Psoas muscle (tissue), 8 donors: ENCODE measurements around the gene EDIL3. TPM values are rescaled to one million over a fixed set of nuclear protein-coding genes. Genes with fewer than 3 reads are reported as not detected.

ENCODE experiments used
- ATAC-seq, 4 donors: fragments of 200-7000 bp; cut with Tn5 transposase; one replicate each; pipeline ENCODE4 v1.9.1; 2020; ENCODE audit warnings: moderate library complexity in 3 of 4, mild to moderate bottlenecking in 2 of 4
- DNase-seq, 2 donors: peaks; one replicate each; pipeline ENCODE4 v3.0.0-alpha.2; 2020
- H3K27ac ChIP-seq: fragments of 200-600 bp; one replicate; pipeline ENCODE4 v1.8.0; 2022
- H3K27me3 ChIP-seq, 3 donors: fragments of 200-600 bp in 1 of 3; one replicate each; pipeline versions ENCODE4 v1.6.1 to v1.8.0; 2013 to 2022; ENCODE audit warnings: low read length in 2 of 3, mild to moderate bottlenecking in 2 of 3, moderate library complexity in 1 of 3; ENCODE audit not compliant: insufficient read depth in 3 of 3
- H3K36me3 ChIP-seq, 2 donors: fragments of 200-600 bp in 1 of 2; one replicate each; pipeline versions ENCODE4 v1.6.1 to v1.8.0; 2013 to 2022; ENCODE audit warnings: low read depth in 1 of 2, mild to moderate bottlenecking in 1 of 2, moderate library complexity in 1 of 2; ENCODE audit not compliant: insufficient read depth in 1 of 2
- H3K4me1 ChIP-seq: fragments of 200-600 bp; one replicate; pipeline ENCODE4 v1.8.0; 2022
- H3K4me3 ChIP-seq: fragments of 200-600 bp; one replicate; pipeline ENCODE4 v1.8.0; 2022; ENCODE audit warnings: mild to moderate bottlenecking
- H3K9me3 ChIP-seq: fragments of 200-600 bp; one replicate; pipeline ENCODE4 v1.8.0; 2022
- CTCF ChIP-seq: fragments of 200-600 bp; IDR thresholded peaks from one replicate; pipeline ENCODE4 v1.8.0; 2022; ENCODE audit warnings: antibody characterized with exemption
- WGBS, 3 donors: extraction: QIAGEN DNeasy Blood & Tissue Kit; methylation state at CpG; one replicate each; pipeline versions ENCODE4 v1.1.6 to v1.1.7; 2013; 5-methylcytosine and 5-hydroxymethylcytosine counted together
- intact Hi-C, 2 donors: fragments of 100-400 bp; cut with DNase I; formaldehyde crosslinking; loops; one replicate each; pipeline versions ENCODE4 v1.11.0 to v1.14.2; 2022
- polyA plus RNA-seq, 3 donors: library from polyadenylated mRNA; stranded (reverse); fragments of 200-250 nt; gene quantifications; one replicate each; pipeline ENCODE4 v1.2.3, GENCODE V29; 2013
- total RNA-seq, 4 donors: library from RNA; stranded (reverse); fragmentation: NEBNext Ultra II Directional in 2 of 4; extraction: Animal tissue kit (Norgen Biotek cat#: 25700) in 2 of 4; gene quantifications; one replicate each; pipeline versions ENCODE4 v1.2.1 to v1.2.4, GENCODE V29; 2021 to 2023
- donor health status: healthy with polysubstance abuse.
- donor health status: DM: no; HTN: no; CAD: no; lungs with moderate emphysema.
- donor health status: Bipolar disorder and iron deficiency.
- donor health status: healthy.
- donor health status: DM: yes; HTN: yes; CAD: no.
- donor health status: DM: no; HTN: no; CAD: no.
- donor health status: DM: no; HTN: no; CAD: no.
- donor health status: DM: yes; HTN: yes; CAD: no.

EDIL3 gene
- total and polyA plus RNA-seq, 7 donors = 0.11 to 0.91 (median 0.34) TPM

DNA sequence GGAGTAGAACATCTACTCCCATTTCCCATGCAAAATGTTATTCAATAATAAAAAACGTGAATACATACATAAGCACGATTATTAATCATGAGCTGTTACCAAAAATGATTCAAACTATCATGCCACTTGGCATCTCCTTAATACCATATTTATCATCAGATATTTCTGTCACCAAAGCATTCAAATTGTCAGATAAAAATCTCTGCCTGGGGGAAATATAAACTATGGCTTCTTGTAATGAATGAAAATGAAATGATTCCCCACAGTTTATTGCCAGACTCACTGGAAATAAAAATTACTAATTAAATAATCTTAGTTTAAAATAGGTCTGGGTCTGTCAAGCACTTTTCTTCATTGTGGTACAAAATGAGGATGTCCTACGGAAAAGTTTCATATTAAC lies 265.4 kb downstream of the EDIL3 start:
- no peak for ATAC-seq
- WGBS, 3 donors = 83 to 84% (median 84%) methylated on average over 3 of the region's 3 CpGs
- Histone ChIP-seq H3K9me3 (no peaks in the 10 kb centered on the region), H3K27ac (no peak overlapping the region), H3K4me1 (no peaks in the 10 kb centered on the region), H3K36me3 (no peaks in the 10 kb centered on the region), H3K4me3 (no peak overlapping the region), H3K27me3 (no peaks in the 10 kb centered on the region)
- DNase-seq = no peak
- intact Hi-C loops = no loop called here
- TF ChIP-seq CTCF = no peak

GRCh38 chr5:84118551-84118950 lies 266.1 kb downstream of the EDIL3 start:
- H3K9me3 ChIP-seq = no peaks in the 10 kb centered on the region
- H3K4me3 ChIP-seq = no peak overlapping the region
- H3K27ac ChIP-seq = no peak overlapping the region
- intact Hi-C loops = no loop called here
- no peaks in the 10 kb centered on the region for H3K4me1 ChIP-seq
- no peak for TF ChIP-seq CTCF
- DNase-seq = no peak
- WGBS, 3 donors = 31 to 34% (median 33%) methylated on average over 2 of the region's 2 CpGs
- no peaks in the 10 kb centered on the region for H3K27me3 ChIP-seq
- no peak for ATAC-seq
- H3K36me3 ChIP-seq = no peaks in the 10 kb centered on the region

GRCh38 chr5:84115727-84116126 lies 269.0 kb downstream of the EDIL3 start:
- WGBS, 3 donors = 61 to 81% (median 64%) methylated on average over 1 of the region's 1 CpG
- no peak for TF ChIP-seq CTCF
- Histone ChIP-seq H3K4me3 (no peak overlapping the region), H3K4me1 (no peaks in the 10 kb centered on the region), H3K36me3 (no peaks in the 10 kb centered on the region), H3K9me3 (no peaks in the 10 kb centered on the region), H3K27me3 (no peaks in the 10 kb centered on the region), H3K27ac (no peak overlapping the region)
- ATAC-seq = no peak
- DNase-seq = no peak
- intact Hi-C loops = no loop called here

DNA sequence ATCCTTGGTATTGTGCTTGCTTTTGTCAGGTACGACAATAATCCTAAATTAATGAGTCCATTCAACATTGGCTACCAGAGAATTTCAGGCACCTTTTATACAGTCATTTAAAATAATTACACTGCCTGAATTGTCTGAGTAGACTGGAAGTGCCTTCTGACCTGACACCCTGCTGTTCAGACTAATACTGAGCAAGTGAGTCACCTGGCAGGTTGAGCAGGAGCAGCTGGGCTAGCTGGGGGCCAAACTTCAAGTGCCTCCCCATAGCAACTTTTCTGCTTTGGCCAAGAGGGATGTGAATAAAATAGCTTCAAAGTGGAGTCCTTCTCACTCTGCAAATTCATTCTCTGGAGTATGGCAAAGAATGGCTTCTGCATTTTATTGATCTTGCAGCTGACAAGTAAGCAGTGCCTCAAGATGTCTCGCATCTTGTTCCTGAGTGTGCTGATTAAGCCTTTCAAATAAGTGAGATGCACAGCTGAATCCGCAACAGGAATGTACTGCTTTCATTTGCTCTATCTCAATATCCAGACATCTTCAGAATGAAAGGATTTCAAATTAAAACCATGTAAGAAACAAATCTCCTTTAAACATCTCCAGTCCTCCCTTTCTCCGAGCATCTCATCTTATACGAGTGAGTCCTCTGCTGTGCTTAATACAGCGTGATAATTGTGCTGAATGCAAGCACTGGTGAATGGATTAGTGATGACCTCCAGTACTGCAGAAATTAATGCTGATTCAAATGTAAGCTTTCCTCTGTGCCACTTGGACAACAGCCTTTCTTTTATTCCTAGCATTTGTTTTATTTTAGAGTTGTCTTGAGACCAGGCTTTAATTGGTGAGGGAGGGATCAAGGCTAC lies 271.2 kb downstream of the EDIL3 start:
- TF ChIP-seq CTCF = no peak
- Histone ChIP-seq H3K27ac (no peak overlapping the region), H3K4me3 (no peak overlapping the region), H3K4me1 (no peaks in the 10 kb centered on the region), H3K27me3 (no peaks in the 10 kb centered on the region), H3K36me3 (no peaks in the 10 kb centered on the region), H3K9me3 (no peaks in the 10 kb centered on the region)
- ATAC-seq (no peak), DNase-seq (no peak)
- intact Hi-C loops = no loop called here
- WGBS, 3 donors = 48 to 60% (median 53%) methylated on average over 6 of the region's 6 CpGs

GRCh38 chr5:84092738-84093137 lies 291.9 kb downstream of the EDIL3 start:
- intact Hi-C loops = no loop called here
- Histone ChIP-seq H3K27me3 (no peaks in the 10 kb centered on the region), H3K36me3 (no peaks in the 10 kb centered on the region), H3K27ac (no peak overlapping the region), H3K4me3 (no peak overlapping the region), H3K9me3 (no peaks in the 10 kb centered on the region), H3K4me1 (no peaks in the 10 kb centered on the region)
- DNase-seq (no peak), ATAC-seq (no peak)
- no peak for TF ChIP-seq CTCF
- 85 to 93% (median 88%) methylated on average over 3 of the region's 3 CpGs for WGBS, 3 donors
